Lower leg skin (tissue), 3 donors: ENCODE results near the gene STEEP1.

Source experiments
- POLR2A ChIP-seq, 2 donors: fragments of 450-650 bp; IDR thresholded peaks; one replicate each; pipeline ENCODE4 v1.6.1; 2016 to 2017; ENCODE audit warnings: antibody characterized with exemption in 2 of 2, mild to moderate bottlenecking in 1 of 2, moderate library complexity in 1 of 2
- TF ChIP-seq, protein P1 (sequence below), 3 donors: fragments of 450-650 bp; IDR thresholded peaks; one replicate each; pipeline ENCODE4 v1.5.1; 2016; ENCODE audit warnings: antibody characterized with exemption in 3 of 3, mild to moderate bottlenecking in 3 of 3, moderate library complexity in 2 of 3

DNA sequence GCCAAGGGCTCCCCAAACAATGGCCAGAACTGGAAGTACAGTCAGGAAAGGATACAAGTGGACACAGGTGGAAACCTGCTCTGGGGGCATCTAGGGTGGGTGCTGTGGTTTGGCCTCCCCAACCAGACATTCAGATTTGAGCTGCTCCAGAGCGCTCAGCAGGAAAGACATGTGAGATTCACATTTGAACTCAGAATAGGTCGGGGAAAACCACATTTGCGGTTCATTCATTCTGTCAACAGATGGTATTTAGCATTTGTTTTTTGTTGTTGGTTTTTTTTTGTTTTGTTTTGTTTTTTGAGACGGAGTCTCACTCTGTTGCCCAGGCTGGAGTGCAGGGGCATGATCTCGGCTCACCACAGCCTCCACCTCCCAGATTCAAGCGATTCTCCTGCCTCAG lies 44.0 kb downstream of the STEEP1 start:
- TF ChIP-seq, protein P1, sequence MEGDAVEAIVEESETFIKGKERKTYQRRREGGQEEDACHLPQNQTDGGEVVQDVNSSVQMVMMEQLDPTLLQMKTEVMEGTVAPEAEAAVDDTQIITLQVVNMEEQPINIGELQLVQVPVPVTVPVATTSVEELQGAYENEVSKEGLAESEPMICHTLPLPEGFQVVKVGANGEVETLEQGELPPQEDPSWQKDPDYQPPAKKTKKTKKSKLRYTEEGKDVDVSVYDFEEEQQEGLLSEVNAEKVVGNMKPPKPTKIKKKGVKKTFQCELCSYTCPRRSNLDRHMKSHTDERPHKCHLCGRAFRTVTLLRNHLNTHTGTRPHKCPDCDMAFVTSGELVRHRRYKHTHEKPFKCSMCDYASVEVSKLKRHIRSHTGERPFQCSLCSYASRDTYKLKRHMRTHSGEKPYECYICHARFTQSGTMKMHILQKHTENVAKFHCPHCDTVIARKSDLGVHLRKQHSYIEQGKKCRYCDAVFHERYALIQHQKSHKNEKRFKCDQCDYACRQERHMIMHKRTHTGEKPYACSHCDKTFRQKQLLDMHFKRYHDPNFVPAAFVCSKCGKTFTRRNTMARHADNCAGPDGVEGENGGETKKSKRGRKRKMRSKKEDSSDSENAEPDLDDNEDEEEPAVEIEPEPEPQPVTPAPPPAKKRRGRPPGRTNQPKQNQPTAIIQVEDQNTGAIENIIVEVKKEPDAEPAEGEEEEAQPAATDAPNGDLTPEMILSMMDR (IDR thresholded peaks at IDR 0.05), result no peak
- TF ChIP-seq POLR2A (IDR thresholded peaks at IDR 0.05), result no peak
